ENCODE data around the gene HEPHL1.

DNA sequence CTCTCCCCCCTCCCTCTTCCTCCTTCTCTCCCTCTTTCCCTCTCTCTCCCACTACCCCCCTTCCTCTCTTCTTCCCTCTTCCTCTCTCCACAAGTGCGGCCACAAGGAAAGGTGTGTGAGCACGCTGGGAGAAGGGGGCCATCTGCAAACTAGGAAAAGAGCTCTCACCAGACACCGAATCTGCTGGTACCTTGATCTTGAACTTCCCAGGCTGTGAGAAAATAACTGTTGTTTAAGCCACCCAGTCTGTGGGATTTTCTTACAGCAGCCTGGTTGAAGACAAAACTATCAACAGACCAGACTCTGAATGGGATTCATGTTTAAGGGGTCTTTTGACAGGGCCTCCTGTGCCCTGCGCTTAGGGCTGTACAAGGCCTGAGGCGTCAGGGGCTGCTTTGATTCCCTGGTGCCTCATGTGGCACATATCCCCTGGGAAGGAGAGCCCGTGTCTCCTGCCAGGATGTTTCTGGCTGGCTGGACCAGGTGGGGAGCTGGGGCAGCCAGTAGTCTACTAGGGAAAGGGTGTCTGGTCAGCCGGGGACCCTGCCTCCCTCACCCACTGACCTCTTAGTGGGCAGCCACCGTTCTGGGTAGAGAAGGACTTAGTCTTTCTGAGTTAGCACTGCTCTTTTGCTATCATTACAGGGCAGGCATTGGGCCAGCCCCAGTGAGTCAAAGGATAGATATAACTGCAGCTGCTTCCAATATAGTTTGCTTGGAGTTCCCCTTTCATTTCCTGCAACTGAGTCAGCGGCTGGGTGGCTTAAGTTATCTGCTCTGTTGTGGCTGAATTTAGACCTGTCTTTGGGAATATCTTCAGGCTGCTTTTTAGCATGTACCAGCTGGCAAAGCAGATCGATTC is 113.7 kb downstream of the HEPHL1 start:
- TF ChIP-seq, protein P1, sequence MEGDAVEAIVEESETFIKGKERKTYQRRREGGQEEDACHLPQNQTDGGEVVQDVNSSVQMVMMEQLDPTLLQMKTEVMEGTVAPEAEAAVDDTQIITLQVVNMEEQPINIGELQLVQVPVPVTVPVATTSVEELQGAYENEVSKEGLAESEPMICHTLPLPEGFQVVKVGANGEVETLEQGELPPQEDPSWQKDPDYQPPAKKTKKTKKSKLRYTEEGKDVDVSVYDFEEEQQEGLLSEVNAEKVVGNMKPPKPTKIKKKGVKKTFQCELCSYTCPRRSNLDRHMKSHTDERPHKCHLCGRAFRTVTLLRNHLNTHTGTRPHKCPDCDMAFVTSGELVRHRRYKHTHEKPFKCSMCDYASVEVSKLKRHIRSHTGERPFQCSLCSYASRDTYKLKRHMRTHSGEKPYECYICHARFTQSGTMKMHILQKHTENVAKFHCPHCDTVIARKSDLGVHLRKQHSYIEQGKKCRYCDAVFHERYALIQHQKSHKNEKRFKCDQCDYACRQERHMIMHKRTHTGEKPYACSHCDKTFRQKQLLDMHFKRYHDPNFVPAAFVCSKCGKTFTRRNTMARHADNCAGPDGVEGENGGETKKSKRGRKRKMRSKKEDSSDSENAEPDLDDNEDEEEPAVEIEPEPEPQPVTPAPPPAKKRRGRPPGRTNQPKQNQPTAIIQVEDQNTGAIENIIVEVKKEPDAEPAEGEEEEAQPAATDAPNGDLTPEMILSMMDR (IDR thresholded peaks at IDR 0.05; ENCODE audit: borderline replicate concordance, extremely low read depth, low read length, poor library complexity, severe bottlenecking), result no peak
- TF ChIP-seq EZH2 (IDR thresholded peaks at IDR 0.05; ENCODE audit: borderline replicate concordance, low read depth, low read length, severe bottlenecking), result no peak
